D721Med (cell line): ENCODE results near the gene CCDC15.
"Not testable (repeated sequence)": the region's sequence is repeated elsewhere in the genome, so short reads cannot be mapped to it uniquely, and the experiment has no call there.

ENCODE experiments used
- DNase-seq: peaks from one replicate; pipeline ENCODE4 v3.0.0; 2011; ENCODE audit warnings: low spot score; ENCODE audit not compliant: insufficient read length
- FAIRE-seq: peaks from 2 replicates; lab custom pipeline; 2011; peaks lifted over from hg19 to GRCh38; lab: Jason Lieb, UNC
- CTCF ChIP-seq: IDR thresholded peaks from 2 replicates; pipeline ENCODE4 v1.5.1; 2012; ENCODE audit warnings: mild to moderate bottlenecking, control low read depth; ENCODE audit not compliant: insufficient read depth; ENCODE audit errors: missing control alignments

CCDC15 gene

GRCh38 chr11:125049164-125049792, 95.3 kb downstream of the CCDC15 start:
- FAIRE-seq (no peak), DNase-seq (no peak)
- no peak for TF ChIP-seq CTCF

GRCh38 chr11:125052047-125052446, 98.0 kb downstream of the CCDC15 start:
- no peak for TF ChIP-seq CTCF
- DNase-seq (no peak), FAIRE-seq (no peak)

- DNase-seq (no peak), FAIRE-seq (no peak)
- no peak for TF ChIP-seq CTCF
Observed at GRCh38 chr11:125053167-125053566, 99.2 kb downstream of the CCDC15 start.

- no peak for FAIRE-seq
- DNase-seq: no peak
- no peak for TF ChIP-seq CTCF
Observed at GRCh38 chr11:125055107-125055715, 101.2 kb downstream of the CCDC15 start.

GRCh38 chr11:125056111-125056510, 102.1 kb downstream of the CCDC15 start:
- DNase-seq, FAIRE-seq: not testable (repeated sequence)

- DNase-seq: no peak
- no peak for FAIRE-seq
- no peak for TF ChIP-seq CTCF
Observed at GRCh38 chr11:125056931-125057692, 103.1 kb downstream of the CCDC15 start.

GRCh38 chr11:125057693-125058016, 103.7 kb downstream of the CCDC15 start:
- no peak for TF ChIP-seq CTCF
- FAIRE-seq (no peak), DNase-seq (no peak)
